Suppressor macrophage treated with lipopolysaccharide for 1 hour (primary cell): Measurements from ENCODE around the gene NEK8.
A peak's percentile ranks its signal among the peaks of the same experiment; 100 is the strongest.
"Not testable (repeated sequence)": the region's sequence is repeated elsewhere in the genome, so short reads cannot be mapped to it uniquely, and the experiment has no call there.

Experiments used
- DNase-seq, 3 donors: peaks; one replicate each; pipeline ENCODE4 v3.0.0-alpha.2; 2020 to 2022

The NEK8 gene

DNA sequence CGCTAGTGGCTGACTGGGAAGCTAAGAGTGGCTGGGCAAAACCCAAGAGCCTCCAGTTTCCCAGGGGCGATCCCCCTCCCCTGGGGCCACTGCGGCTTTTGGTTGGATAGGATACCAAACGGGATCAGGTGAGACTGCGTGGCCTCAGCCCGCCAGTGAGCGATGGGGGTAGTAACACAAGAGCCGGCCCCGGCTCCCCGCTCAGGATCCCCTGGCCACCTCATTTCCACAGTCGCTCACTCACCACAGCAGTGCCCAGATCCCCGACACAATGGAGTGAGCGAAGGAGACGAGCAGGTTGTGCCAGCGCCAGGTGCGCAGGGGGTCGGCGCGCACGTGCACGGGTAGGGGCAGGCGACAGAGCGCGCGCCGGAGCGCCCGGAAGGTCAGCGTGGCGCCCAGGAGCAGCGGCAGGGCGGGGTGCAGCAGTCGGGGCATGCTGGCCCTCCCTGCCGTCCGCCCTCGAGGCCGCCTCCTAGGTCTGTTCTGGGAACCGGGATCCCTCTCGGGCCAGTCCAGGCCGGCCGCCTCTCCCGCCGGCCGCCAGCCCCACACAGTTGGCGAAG lies 2.8 kb upstream of the NEK8 start:
- peak in 1 of 3 donors; percentile 33 for DNase-seq

GRCh38 chr17:28726226-28726626 lies 2.4 kb upstream of the NEK8 start, which contains the start of gene TLCD1:
Gene TLCD1, minus strand, starts transcription at chr17:28726233. Its CDS starts 136 bp downstream, at chr17:28726097.
- peak; percentile 77 to 89 (median 85) for DNase-seq

GRCh38 chr17:28726627-28727491 lies 1.7 kb upstream of the NEK8 start:
- DNase-seq = peak; percentile 95 to 96 (median 95)

- DNase-seq = no peak
Measured at GRCh38 chr17:28729950-28730330, 1.4 kb downstream of the NEK8 start.

DNA sequence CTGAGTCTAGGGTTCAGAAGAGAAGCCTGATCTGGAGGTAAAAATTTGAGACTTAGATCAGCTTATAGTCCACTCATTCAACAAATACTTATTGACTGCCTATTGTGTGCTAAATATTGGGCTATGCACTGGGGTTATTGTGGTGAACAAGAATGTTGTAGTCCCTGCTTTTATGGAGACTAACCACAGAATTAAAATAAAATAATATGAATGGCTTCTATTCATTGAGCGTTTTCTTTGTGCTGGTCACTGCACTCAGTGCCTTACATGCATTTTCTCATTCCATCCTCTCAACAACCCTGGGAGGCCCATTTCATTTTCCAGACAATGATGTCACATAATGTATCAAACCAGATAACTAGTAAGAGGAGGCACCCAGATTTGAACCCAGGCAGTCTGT lies 4.8 kb downstream of the NEK8 start:
- DNase-seq = no peak

- DNase-seq = no peak
Measured at GRCh38 chr17:28734712-28735241, 6.2 kb downstream of the NEK8 start.

- no peak for DNase-seq
Measured at GRCh38 chr17:28735242-28735722, 6.7 kb downstream of the NEK8 start.

DNA sequence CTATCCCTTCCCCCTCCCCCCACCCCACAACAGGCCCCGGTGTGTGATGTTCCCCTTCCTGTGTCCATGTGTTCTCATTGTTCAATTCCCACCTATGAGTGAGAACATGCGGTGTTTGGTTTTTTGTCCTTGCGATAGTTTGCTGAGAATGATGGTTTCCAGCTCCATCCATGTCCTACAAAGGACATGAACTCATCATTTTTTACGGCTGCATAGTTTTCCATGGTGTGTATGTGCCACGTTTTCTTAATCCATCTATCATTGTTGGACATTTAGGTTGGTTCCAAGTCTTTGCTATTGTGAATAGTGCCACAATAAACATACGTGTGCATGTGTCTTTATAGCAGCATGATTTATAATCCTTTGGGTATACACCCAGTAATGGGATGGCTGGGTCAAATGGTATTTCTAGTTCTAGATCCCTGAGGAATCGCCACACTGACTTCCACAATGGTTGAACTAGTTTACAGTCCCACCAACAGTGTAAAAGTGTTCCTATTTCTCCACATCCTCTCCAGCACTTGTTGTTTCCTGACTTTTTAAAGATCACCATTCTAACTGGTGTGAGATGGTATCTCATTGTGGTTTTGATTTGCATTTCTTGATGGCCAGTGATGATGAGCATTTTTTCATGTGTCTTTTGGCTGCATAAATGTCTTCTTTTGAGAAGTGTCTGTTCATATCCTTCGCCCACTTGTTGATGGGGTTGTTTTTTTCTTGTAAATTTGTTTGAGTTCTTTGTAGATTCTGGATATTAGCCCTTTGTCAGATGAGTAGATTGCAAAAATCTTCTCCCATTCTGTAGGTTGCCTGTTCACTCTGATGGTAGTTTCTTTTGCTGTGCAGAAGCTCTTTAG lies 7.6 kb downstream of the NEK8 start:
- not testable (repeated sequence) for DNase-seq

DNA sequence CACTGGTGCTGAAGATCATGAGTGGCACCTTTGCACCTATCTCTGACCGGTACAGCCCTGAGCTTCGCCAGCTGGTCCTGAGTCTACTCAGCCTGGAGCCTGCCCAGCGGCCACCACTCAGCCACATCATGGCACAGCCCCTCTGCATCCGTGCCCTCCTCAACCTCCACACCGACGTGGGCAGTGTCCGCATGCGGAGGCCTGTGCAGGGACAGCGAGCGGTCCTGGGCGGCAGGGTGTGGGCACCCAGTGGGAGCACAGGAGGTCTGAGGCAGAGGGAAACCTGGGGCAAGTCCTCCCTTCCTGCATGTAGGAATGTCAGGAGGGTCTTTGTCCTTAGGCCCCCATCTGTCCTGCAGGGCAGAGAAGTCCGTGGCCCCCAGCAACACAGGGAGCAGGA lies 8.7 kb downstream of the NEK8 start:
- DNase-seq = no peak

DNA sequence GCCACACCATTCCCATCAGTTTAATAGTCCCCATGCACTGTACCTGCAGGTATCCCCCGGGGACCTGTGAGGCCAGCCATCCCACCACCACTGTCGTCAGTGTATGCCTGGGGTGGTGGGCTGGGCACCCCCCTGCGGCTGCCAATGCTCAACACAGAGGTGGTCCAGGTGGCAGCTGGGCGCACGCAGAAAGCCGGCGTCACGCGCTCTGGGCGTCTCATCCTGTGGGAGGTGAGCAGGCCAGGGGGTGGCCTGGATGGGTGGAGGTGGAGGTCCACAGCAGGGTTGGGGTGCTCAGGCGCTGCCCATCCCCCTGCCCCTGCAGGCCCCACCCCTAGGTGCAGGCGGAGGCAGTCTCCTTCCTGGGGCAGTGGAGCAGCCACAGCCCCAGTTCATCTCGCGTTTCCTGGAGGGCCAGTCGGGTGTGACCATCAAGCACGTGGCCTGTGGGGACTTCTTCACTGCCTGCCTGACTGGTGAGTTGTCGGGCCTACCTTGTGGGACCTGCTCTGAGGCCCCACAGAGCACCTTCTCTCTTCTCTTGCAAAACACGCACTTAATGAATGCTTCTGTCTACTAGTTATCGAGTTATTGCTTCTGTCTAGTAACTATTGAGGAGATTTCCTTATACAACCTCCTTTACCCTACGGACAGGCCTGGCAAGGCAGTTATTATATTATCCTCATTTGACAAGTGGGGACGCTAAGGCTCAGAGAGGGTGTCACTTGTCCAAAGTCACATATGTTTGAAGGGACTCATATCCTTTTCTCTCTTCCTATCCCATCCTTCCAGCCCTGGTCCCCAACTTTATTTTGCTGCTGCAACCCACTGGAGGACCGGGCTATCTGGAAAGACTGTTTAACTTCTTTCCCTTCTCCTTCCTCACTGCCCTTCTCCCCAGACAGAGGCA lies 9.4 kb downstream of the NEK8 start:
- no peak for DNase-seq

GRCh38 chr17:28738680-28739384 lies 10.2 kb downstream of the NEK8 start:
- no peak for DNase-seq

DNA sequence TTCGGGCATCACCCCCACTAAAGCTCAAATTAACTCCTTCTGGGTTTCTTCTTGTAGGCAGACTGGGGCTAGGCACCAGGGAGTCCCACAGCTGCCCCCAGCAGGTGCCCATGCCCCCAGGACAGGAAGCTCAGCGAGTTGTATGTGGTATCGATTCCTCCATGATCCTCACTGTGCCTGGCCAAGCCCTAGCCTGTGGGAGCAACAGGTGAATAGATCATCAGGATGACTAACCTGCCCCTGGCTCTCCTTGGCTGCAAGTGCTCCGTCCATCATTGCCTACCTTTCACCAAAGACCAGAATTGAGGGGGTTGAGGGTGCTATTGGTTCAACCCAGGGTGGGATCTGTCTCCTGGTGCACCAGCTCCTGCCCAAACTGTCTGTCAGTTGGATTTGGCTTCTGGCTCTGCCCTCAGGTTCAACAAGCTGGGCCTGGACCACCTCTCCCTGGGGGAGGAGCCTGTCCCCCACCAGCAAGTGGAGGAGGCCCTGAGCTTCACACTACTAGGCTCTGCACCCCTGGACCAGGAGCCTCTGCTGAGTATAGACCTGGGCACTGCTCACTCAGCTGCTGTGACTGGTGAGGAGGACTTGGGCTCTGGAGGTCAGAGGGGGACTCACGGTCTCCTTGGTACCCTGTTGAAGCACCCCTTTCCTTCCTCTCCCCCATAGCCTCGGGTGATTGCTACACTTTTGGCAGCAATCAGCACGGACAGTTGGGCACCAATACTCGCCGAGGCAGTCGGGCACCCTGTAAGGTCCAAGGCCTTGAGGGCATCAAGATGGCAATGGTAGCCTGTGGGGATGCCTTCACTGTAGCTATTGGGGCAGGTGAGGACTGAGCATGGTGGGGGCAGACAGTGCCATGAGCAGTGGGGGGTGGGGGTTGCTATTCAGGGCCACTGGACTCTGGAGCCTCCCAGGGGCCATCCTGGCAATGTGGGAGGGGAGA lies 12.1 kb downstream of the NEK8 start:
- no peak for DNase-seq

DNA sequence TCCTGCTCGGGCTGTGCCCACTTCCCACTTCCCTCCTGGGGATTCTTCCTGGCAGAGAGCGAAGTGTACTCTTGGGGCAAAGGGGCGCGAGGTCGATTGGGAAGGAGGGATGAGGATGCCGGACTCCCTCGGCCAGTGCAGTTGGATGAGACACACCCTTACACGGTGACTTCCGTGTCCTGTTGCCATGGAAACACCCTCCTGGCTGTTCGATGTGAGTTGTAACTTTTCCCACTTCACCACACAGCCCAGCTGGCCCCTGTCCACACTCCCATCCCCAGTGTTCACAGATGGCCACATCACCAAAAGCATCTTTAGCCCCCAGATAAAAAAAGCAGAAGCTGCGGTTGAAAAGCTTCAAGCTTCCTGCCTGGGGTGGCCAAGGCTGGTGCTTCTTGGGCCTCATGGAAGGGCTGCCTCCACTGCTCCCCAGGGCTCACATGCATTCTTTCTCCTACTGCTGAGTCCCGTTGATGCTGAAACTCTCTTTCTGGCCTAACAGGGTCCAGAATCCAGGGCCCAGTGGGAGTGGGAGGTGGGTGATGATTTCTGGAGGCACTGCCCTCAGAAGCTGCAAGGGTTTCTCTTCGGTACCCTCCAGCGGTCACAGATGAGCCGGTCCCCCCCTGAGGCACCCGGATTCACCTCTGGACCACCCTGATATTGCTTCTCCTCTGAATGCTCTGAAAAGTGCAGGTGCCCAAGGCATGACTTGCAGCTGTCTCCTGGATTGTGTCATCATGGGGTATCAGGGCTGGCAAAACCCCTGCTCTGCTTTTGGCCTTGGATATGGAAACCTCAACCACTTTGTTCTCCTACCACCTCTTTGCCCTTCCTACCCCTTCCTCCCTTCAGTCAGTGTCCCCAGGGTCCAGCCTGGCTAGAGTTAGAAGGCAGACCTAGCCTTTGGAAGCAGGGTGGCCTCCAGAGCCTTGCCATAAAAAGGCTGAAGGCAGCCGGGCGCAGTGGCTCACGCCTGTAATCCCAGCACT lies 13.1 kb downstream of the NEK8 start:
- peak; percentile 69 to 73 (median 73) for DNase-seq

- peak; percentile 88 to 97 (median 92) for DNase-seq
Measured at GRCh38 chr17:28743243-28744103, 14.9 kb downstream of the NEK8 start, which contains the start of gene TRAF4. Gene TRAF4, plus strand, starts transcription at chr17:28744011. Its CDS starts 102 bp downstream, at chr17:28744113.

- peak; percentile 35 to 75 (median 52) for DNase-seq
Measured at GRCh38 chr17:28744104-28744971, 15.8 kb downstream of the NEK8 start.
